A673 (cell line): ENCODE data around the gene GHRHR. TPM values are rescaled to one million over a fixed set of nuclear protein-coding genes. Genes with fewer than 3 reads are reported as not detected.
A peak's percentile ranks its signal among the peaks of the same experiment; 100 is the strongest.

Source experiments
- BruUV-seq: library from RNA; stranded (reverse); fragments of 400-500 nt; replicated peaks from 2 replicates; lab custom pipeline; 2021; lab: Mats Ljungman, UMichigan
- CTCF ChIA-PET: fragments of 300-600 bp; sonication (Branson Sonifier 250); formaldehyde crosslinking; loops from one replicate; lab custom pipeline; 2022; ENCODE audit warnings: antibody characterized with exemption; lab: Charles Lee
- POLR2A ChIA-PET: fragments of 300-600 bp; sonication (Branson Sonifier 250); formaldehyde crosslinking; loops from one replicate; lab custom pipeline; 2022; ENCODE audit warnings: antibody characterized with exemption; ENCODE audit not compliant: low non-redundant PET; lab: Charles Lee
- DNase-seq: peaks from one replicate; pipeline ENCODE4 v3.0.0-alpha.2; 2015; ENCODE audit warnings: low spot score
- H3K27ac ChIP-seq: fragments of 200-600 bp; sonication (generic); 2 replicates; pipeline ENCODE4 v1.5.1; 2016; ENCODE audit warnings: mixed run types, low read depth, mild to moderate bottlenecking, mixed read lengths, antibody characterized with exemption, low read length; ENCODE audit not compliant: poor library complexity, severe bottlenecking
- H3K27me3 ChIP-seq: fragments of 200-600 bp; sonication (generic); replicated peaks from 2 replicates; pipeline ENCODE4 v1.6.1; 2017; ENCODE audit warnings: mixed run types, low read depth, mild to moderate bottlenecking, mixed read lengths, antibody characterized with exemption, low read length; ENCODE audit not compliant: insufficient read depth, poor library complexity
- H3K36me3 ChIP-seq: fragments of 200-600 bp; sonication (generic); 2 replicates; pipeline ENCODE4 v1.6.1; 2016; ENCODE audit warnings: mixed run types, mild to moderate bottlenecking, mixed read lengths, antibody characterized with exemption, low read length; ENCODE audit not compliant: insufficient read depth, poor library complexity, severe bottlenecking
- H3K4me1 ChIP-seq: fragments of 200-600 bp; sonication (generic); 2 replicates; pipeline ENCODE4 v1.6.1; 2017; ENCODE audit warnings: mixed run types, mild to moderate bottlenecking, mixed read lengths, antibody characterized with exemption, low read length; ENCODE audit not compliant: insufficient read depth, poor library complexity, severe bottlenecking
- H3K4me3 ChIP-seq: fragments of 200-600 bp; sonication (generic); 2 replicates; pipeline ENCODE4 v1.5.1; 2016; ENCODE audit warnings: low read depth, mixed run types, mild to moderate bottlenecking, mixed read lengths, low read length; ENCODE audit not compliant: poor library complexity, severe bottlenecking
- H3K9me3 ChIP-seq: fragments of 200-600 bp; sonication (generic); 2 replicates; pipeline ENCODE4 v1.6.1; 2016; ENCODE audit warnings: mixed run types, low read depth, mild to moderate bottlenecking, mixed read lengths, antibody characterized with exemption, low read length; ENCODE audit not compliant: poor library complexity, severe bottlenecking
- EZH2 ChIP-seq: fragments of 200-600 bp; sonication (generic); IDR thresholded peaks from 2 replicates; pipeline ENCODE4 v1.6.1; 2017; ENCODE audit warnings: borderline replicate concordance, low read depth, mild to moderate bottlenecking, mixed read lengths, antibody characterized with exemption, low read length; ENCODE audit not compliant: poor library complexity, severe bottlenecking
- intact Hi-C: fragments of 100-400 bp; cut with micrococcal nuclease; formaldehyde crosslinking; loops from one replicate; pipeline ENCODE4 v1.10.0; 2022; ENCODE audit not compliant: unreplicated experiment
- total RNA-seq: library from RNA; stranded (reverse); gene quantifications from 2 replicates; pipeline ENCODE4 v1.2.3, GENCODE V29; 2021
- TF ChIP-seq, protein P1 (sequence below): fragments of 300-800, 200-600 bp; sonication (generic); conservative IDR thresholded peaks from 2 replicates; pipeline ENCODE4 v1.5.1; 2017; ENCODE audit warnings: low read depth, mild to moderate bottlenecking, antibody characterized with exemption, low read length, moderate library complexity, mixed read lengths

The GHRHR gene
- total RNA-seq, 1 experiment from 2014 or later = not detected

DNA sequence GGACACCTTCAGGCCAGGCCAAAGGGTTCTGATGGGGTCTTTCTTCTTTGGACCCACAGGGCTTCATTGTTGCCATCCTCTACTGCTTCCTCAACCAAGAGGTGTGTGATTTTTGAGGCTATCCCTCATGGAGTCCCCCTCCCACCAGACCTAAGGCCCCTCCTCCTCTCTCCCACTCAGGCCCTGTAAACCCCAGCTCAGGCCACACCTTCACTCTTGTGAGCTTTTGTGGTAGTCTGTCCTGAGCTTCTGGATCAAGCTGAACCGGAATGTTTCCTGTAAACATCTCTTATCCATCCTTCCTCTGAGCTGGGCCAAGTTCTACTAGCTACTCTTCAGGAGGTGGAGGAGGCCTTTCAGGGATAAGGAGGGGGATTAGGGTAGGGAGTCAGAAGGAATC is 13.5 kb downstream of the GHRHR start:
- ChIA-PET POLR2A (no interaction called here), CTCF (no interaction called here)
- no peak overlapping the region for H3K27ac ChIP-seq
- BruUV-seq = no TSS peak
- H3K9me3 ChIP-seq = no peaks in the 10 kb centered on the region
- H3K36me3 ChIP-seq = no peaks in the 10 kb centered on the region
- no peak for DNase-seq
- TF ChIP-seq, protein P1, sequence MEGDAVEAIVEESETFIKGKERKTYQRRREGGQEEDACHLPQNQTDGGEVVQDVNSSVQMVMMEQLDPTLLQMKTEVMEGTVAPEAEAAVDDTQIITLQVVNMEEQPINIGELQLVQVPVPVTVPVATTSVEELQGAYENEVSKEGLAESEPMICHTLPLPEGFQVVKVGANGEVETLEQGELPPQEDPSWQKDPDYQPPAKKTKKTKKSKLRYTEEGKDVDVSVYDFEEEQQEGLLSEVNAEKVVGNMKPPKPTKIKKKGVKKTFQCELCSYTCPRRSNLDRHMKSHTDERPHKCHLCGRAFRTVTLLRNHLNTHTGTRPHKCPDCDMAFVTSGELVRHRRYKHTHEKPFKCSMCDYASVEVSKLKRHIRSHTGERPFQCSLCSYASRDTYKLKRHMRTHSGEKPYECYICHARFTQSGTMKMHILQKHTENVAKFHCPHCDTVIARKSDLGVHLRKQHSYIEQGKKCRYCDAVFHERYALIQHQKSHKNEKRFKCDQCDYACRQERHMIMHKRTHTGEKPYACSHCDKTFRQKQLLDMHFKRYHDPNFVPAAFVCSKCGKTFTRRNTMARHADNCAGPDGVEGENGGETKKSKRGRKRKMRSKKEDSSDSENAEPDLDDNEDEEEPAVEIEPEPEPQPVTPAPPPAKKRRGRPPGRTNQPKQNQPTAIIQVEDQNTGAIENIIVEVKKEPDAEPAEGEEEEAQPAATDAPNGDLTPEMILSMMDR = no peak
- no peak for TF ChIP-seq EZH2
- H3K4me3 ChIP-seq = no peak overlapping the region
- intact Hi-C loops = no loop called here
- H3K4me1 ChIP-seq = no peaks in the 10 kb centered on the region
- peaks cover 10% of the 10 kb centered on the region for H3K27me3 ChIP-seq

DNA sequence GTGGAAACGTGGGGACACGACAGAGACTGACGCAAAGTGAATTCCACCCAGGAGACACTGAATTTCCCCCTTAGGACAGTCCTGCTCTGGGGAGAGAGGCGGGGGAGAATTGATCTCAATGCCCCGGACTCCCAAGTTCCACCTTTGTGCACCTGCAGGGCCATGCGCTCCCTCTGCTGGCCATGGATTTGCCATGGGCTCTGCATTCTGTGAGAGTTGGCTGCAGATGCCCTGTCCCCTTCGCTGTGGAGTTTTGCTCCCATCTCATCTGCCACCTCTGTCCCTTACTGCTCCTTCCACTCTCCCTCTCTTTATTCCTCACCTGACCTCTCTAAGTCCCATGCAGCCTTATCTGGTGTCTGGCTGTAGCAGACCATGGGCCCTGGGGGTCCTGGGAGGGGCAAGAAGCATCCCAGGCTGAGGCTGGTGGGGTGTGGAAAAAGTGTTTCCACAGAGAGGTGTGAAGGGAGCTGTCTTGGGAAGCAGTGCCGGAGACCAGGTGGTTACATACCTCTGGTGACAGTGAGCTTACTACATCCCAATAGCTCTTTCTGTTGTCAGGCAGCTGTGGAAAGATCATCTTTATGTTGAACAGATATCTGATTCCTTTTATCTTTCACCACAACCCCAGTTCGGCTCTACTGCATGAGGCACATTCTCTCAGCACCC is 14.3 kb downstream of the GHRHR start:
- Histone ChIP-seq H3K27me3 (peaks cover 5% of the 10 kb centered on the region), H3K9me3 (no peaks in the 10 kb centered on the region), H3K27ac (no peak overlapping the region), H3K4me1 (no peaks in the 10 kb centered on the region), H3K36me3 (no peaks in the 10 kb centered on the region), H3K4me3 (no peak overlapping the region)
- POLR2A ChIA-PET = no interaction called here
- no peak for TF ChIP-seq EZH2
- TF ChIP-seq, protein P1 = peak; percentile 48
- no peak for DNase-seq
- intact Hi-C loops = loop anchor here (1.0 to 2.0 kb wide), 2 partner anchors 178 to 237 kb away; no protein-coding TSS in a partner anchor
- no TSS peak for BruUV-seq
- CTCF ChIA-PET = no interaction called here

DNA sequence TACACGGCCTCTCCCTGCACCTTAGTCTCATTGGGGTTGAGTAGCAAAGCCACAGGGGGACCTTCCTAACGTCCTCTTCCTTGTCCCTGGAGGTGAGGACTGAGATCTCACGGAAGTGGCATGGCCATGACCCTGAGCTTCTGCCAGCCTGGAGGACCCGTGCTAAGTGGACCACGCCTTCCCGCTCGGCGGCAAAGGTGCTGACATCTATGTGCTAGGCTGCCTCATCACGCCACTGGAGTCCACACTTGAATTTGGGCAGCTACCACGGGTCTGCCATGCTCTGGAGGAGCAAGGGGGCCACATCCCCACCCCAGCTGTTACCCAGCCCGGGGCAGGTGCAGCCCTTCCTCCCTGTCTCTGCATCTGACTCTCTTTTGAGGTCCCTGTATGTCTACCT is 15.3 kb downstream of the GHRHR start:
- intact Hi-C loops = loop anchor here (2.0 kb wide), 1 partner anchor 238 kb away; no protein-coding TSS in a partner anchor
- POLR2A ChIA-PET = no interaction called here
- H3K9me3 ChIP-seq = no peaks in the 10 kb centered on the region
- no peak overlapping the region for H3K27ac ChIP-seq
- H3K36me3 ChIP-seq = no peaks in the 10 kb centered on the region
- H3K4me1 ChIP-seq = no peaks in the 10 kb centered on the region
- CTCF ChIA-PET = interaction anchor here (0.6 kb wide), 1 partner anchor 695 kb away, joined by 5 read pairs; no protein-coding TSS in a partner anchor
- TF ChIP-seq EZH2 = no peak
- TF ChIP-seq, protein P1 = no peak
- no peak for DNase-seq
- H3K27me3 ChIP-seq = no peaks in the 10 kb centered on the region
- no TSS peak for BruUV-seq
- no peak overlapping the region for H3K4me3 ChIP-seq
